Measurements from ENCODE around the gene NUP205.

Gene NUP205

DNA sequence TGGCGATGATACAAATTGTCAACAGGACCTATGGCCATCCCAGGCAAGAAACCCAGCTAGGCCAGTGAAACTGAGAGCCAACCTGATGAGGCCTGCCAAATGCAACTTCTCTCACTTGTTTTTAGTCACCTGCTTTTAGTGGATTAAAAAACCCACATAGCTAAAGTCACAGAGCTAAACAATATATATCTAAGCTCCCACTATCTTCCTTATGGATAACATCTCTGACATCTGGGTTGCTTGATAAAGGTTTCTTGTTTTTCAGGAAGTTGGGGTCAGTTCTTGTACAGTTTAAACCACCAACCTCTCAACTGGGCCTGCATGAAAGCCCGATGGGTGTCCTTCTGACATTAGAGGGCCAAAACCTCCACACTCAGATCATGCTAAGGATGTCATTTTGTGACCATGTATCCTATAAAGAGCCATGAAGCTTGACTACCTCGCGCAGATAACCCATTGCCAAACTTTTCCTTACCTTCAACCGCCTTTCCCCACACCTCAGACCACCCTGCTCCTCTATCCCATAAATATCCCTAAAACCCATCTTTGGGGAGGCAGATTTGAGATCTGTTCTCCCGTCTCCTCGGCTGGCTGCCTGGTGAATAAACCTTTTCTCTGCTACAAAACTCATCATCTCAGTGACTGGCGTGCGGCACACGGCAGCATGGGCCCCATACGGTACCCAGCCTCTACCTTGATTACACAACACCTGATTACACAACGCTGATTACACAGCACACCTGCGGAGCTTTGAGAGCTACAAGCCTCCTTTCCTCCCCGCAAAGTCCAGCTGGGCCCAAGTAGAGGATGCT, 103.8 kb downstream of the NUP205 start:
- Histone ChIP-seq H3K27me3 (ENCODE audit: insufficient read depth, poor library complexity, severe bottlenecking) (no peaks in the 10 kb centered on the region), H3K9me3 (ENCODE audit: severe bottlenecking) (no peaks in the 10 kb centered on the region), H3K36me3 (ENCODE audit: low read depth) (peaks cover 6% of the 10 kb centered on the region; the same call in 1 of the 2 replicates), H3K27ac (ENCODE audit: poor library complexity, severe bottlenecking) (peak overlapping the region; percentile 85), H3K4me1 (ENCODE audit: insufficient read depth, poor library complexity, severe bottlenecking) (peaks cover 7% of the 10 kb centered on the region), H3K4me3 (ENCODE audit: severe bottlenecking) (peak overlapping the region; percentile 96)
- TF ChIP-seq, protein P1, sequence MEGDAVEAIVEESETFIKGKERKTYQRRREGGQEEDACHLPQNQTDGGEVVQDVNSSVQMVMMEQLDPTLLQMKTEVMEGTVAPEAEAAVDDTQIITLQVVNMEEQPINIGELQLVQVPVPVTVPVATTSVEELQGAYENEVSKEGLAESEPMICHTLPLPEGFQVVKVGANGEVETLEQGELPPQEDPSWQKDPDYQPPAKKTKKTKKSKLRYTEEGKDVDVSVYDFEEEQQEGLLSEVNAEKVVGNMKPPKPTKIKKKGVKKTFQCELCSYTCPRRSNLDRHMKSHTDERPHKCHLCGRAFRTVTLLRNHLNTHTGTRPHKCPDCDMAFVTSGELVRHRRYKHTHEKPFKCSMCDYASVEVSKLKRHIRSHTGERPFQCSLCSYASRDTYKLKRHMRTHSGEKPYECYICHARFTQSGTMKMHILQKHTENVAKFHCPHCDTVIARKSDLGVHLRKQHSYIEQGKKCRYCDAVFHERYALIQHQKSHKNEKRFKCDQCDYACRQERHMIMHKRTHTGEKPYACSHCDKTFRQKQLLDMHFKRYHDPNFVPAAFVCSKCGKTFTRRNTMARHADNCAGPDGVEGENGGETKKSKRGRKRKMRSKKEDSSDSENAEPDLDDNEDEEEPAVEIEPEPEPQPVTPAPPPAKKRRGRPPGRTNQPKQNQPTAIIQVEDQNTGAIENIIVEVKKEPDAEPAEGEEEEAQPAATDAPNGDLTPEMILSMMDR (IDR thresholded peaks at IDR 0.05; ENCODE audit: poor library complexity, severe bottlenecking) = no peak
- DNase-seq (ENCODE audit: low spot score) (no peak), ATAC-seq (ENCODE audit: low read depth) (peak; percentile 49)

DNA sequence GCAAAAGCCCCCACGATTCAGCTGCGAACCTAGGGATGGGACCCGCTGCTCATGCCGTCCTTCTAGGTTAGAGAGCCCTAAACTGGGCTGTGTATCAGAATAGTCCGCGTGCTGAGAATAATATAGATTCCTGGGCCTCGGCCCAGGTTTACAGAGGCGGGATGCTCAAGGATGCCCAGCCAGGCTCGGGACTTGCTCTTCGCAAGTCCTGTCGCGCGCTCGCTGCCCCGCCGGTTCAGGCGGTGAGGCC, 104.3 kb downstream of the NUP205 start:
- Histone ChIP-seq H3K9me3 (ENCODE audit: severe bottlenecking) (no peaks in the 10 kb centered on the region), H3K4me1 (ENCODE audit: insufficient read depth, poor library complexity, severe bottlenecking) (peaks cover 7% of the 10 kb centered on the region), H3K4me3 (ENCODE audit: severe bottlenecking) (peak overlapping the region; percentile 96), H3K36me3 (ENCODE audit: low read depth) (peaks cover 9% of the 10 kb centered on the region; the same call in 1 of the 2 replicates), H3K27ac (ENCODE audit: poor library complexity, severe bottlenecking) (peak overlapping the region; percentile 85), H3K27me3 (ENCODE audit: insufficient read depth, poor library complexity, severe bottlenecking) (no peaks in the 10 kb centered on the region)
- DNase-seq (ENCODE audit: low spot score) = no peak
- ATAC-seq (ENCODE audit: low read depth) = no peak
- TF ChIP-seq, protein P1 (IDR thresholded peaks at IDR 0.05; ENCODE audit: poor library complexity, severe bottlenecking) = peak; percentile 82

DNA sequence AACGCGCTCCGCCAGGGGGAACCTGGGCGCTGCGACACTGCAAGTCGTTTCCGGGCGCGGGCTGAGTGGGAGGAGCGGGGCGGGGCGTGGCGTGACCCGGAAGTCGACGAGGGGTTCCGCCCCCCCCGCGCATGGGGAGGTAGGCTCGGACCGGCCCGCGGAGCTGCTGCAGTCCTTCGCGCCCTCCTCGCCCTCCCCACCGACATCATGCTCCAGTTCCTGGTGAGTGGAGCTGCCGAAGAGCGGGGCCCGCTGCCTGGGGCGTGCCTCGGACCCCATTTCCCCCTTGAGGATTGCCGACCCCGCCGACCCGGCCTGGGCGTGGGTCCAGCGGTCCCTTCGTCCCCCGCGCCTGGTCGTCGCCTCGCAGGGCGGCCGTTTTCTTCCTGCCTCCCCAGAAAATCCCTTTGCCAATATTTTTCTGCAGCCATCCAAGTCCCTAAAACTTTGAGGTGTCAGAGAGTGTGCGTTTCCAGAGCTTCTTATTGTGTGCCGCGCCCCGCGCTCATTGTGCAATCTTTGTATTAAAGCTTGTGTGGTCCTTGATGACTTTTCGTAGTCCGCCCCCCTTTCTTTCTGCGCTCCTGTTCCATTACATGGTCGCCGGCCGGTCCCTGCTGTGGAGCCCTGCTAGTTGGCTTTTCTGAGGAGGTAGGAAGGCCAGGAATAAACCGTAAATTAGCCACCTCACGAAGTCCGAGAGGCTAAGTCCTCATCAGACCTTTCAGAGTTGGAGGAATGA, 104.8 kb downstream of the NUP205 start, which contains the start of gene STMP1:
Gene STMP1 (plus strand): TSS at position 142 of the 742 bp plus-strand sequence.
- H3K27ac ChIP-seq (ENCODE audit: poor library complexity, severe bottlenecking) = peak within 1 kb of the TSS; percentile 85
- H3K4me1 ChIP-seq (ENCODE audit: insufficient read depth, poor library complexity, severe bottlenecking) = peaks cover 7% of the 10 kb centered on the region
- ATAC-seq (ENCODE audit: low read depth) (peak; percentile 88), DNase-seq (ENCODE audit: low spot score) (peak; percentile 95)
- H3K27me3 ChIP-seq (ENCODE audit: insufficient read depth, poor library complexity, severe bottlenecking) = no peaks in the 10 kb centered on the region
- H3K9me3 ChIP-seq (ENCODE audit: severe bottlenecking) = no peaks in the 10 kb centered on the region
- peak within 1 kb of the TSS; percentile 96 for H3K4me3 ChIP-seq (ENCODE audit: severe bottlenecking)
- TF ChIP-seq, protein P1 (IDR thresholded peaks at IDR 0.05; ENCODE audit: poor library complexity, severe bottlenecking) = peak; percentile 26
- H3K36me3 ChIP-seq (ENCODE audit: low read depth) = peaks cover 9% of the 10 kb centered on the region; the same call in 1 of the 2 replicates

DNA sequence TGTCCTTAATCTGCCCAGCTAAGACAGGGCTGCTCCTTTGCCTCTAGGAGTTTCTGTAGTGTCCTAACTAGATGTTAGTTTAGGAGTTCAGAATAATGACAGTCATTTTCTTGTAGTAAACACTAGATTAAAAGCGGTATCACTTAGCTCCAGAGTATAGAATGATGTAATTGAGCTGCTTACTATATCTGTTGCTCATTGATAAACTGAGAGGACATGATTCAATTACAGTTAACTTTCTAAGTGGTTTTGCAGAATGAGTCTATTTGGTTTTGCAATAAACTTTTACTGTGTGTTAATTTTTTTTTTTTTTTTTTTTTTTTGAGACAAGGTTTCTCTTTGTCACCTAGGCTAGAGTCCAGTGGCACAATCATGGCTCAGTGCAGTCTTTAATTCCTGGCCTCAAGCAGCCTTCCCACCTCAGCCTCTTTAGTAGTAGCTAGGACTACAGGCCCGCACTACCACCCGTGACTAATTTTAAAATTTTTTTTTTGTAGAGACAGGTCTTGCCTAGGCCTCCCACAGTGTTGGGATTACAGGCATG, 106.4 kb downstream of the NUP205 start:
- TF ChIP-seq, protein P1 (IDR thresholded peaks at IDR 0.05; ENCODE audit: poor library complexity, severe bottlenecking) = no peak
- H3K27ac ChIP-seq (ENCODE audit: poor library complexity, severe bottlenecking) = peak overlapping the region; percentile 85
- ATAC-seq (ENCODE audit: low read depth) (no peak), DNase-seq (ENCODE audit: low spot score) (no peak)
- no peaks in the 10 kb centered on the region for H3K9me3 ChIP-seq (ENCODE audit: severe bottlenecking)
- no peak overlapping the region for H3K4me3 ChIP-seq (ENCODE audit: severe bottlenecking)
- H3K4me1 ChIP-seq (ENCODE audit: insufficient read depth, poor library complexity, severe bottlenecking) = peaks cover 7% of the 10 kb centered on the region
- H3K36me3 ChIP-seq (ENCODE audit: low read depth) = peaks cover 9% of the 10 kb centered on the region; the same call in 1 of the 2 replicates
- H3K27me3 ChIP-seq (ENCODE audit: insufficient read depth, poor library complexity, severe bottlenecking) = no peaks in the 10 kb centered on the region
